Testis (tissue), 2 donors: Measurements from ENCODE around the gene IRGQ.
"Not testable (repeated sequence)": the region's sequence is repeated elsewhere in the genome, so short reads cannot be mapped to it uniquely, and the experiment has no call there.

Source experiments
- POLR2A ChIP-seq: fragments of 450-650 bp; IDR thresholded peaks from one replicate; pipeline ENCODE4 v1.6.1; 2017; ENCODE audit warnings: antibody characterized with exemption, mild to moderate bottlenecking, moderate library complexity
- TF ChIP-seq, protein P1 (sequence below), 3 experiments: fragments of 450-650 bp in 2 of 3; fragments of 200-600 bp in 1 of 3; sonication (generic) in 1 of 3; IDR thresholded peaks; one replicate each; pipeline ENCODE4 v1.5.1; 2016 to 2019; ENCODE audit warnings: antibody characterized with exemption in 3 of 3, mild to moderate bottlenecking in 2 of 3, moderate library complexity in 1 of 3

DNA sequence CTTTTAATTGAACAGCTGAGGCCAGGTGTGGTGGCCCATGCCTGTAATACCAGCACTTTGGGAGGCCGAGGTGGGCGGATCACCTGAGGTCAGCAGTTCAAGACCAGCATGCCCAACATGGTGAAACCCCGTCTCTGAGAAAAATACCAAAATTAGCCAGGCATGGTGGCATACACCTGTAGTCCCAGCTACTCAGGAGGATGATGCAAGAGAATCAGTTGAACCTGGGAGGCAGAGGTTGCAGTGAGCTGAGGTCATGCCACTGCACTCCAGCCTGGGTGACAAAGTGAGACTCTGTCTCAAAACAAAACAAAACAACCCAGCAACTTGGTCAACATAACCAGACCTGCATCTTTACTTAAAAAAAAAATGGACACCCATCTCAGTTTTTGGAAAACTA is 8.9 kb downstream of the IRGQ start:
- not testable (repeated sequence) for TF ChIP-seq POLR2A
- TF ChIP-seq, protein P1, sequence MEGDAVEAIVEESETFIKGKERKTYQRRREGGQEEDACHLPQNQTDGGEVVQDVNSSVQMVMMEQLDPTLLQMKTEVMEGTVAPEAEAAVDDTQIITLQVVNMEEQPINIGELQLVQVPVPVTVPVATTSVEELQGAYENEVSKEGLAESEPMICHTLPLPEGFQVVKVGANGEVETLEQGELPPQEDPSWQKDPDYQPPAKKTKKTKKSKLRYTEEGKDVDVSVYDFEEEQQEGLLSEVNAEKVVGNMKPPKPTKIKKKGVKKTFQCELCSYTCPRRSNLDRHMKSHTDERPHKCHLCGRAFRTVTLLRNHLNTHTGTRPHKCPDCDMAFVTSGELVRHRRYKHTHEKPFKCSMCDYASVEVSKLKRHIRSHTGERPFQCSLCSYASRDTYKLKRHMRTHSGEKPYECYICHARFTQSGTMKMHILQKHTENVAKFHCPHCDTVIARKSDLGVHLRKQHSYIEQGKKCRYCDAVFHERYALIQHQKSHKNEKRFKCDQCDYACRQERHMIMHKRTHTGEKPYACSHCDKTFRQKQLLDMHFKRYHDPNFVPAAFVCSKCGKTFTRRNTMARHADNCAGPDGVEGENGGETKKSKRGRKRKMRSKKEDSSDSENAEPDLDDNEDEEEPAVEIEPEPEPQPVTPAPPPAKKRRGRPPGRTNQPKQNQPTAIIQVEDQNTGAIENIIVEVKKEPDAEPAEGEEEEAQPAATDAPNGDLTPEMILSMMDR (IDR thresholded peaks at IDR 0.05) = not testable (repeated sequence)
